DLD1 (cell line): Measurements from ENCODE around the gene CENPA.
"Not testable (repeated sequence)": the region's sequence is repeated elsewhere in the genome, so short reads cannot be mapped to it uniquely, and the experiment has no call there.

Source experiments
- in situ Hi-C: cut with HindIII; loops from 2 replicates; pipeline ENCODE4 v1.10.0; 2017; ENCODE audit warnings: low sequenced_read_pairs

CENPA gene

DNA sequence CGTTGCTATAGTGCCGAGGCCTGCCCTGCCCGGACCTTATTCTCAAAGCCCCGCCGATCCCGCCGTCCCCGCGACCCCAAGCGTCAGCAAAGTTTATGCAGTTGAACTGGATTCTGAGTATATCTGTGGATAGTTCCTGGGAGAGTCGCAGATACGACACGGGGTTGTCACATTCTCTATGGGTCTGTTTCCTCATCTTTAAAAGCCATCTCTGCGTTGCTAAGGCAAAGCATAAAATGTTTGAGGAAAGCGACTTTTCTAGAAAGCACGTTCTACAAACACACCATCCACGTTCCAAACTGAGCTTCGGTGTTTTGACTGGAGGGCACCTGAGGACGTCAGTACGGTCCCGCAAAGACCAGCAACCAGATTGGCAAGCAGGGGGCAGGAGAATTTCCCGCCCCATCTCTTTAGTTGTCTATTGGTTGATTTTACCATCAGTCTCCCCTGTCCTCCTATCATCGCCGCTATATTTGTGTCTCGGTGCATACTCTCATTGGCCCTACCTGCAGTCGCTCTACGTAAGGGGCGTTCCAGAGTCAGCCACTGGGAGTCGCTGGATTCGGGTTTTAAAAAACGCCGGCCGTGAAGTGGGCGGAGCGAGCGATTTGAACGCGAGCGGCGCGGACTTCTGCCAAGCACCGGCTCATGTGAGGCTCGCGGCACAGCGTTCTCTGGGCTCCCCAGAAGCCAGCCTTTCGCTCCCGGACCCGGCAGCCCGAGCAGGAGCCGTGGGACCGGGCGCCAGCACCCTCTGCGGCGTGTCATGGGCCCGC lies at the start of gene CENPA:
CENPA (plus strand) TSS at position 626 of the 776 bp plus-strand sequence; CDS start at position 767, 141 bp downstream.
- in situ Hi-C loops: no loop called here

DNA sequence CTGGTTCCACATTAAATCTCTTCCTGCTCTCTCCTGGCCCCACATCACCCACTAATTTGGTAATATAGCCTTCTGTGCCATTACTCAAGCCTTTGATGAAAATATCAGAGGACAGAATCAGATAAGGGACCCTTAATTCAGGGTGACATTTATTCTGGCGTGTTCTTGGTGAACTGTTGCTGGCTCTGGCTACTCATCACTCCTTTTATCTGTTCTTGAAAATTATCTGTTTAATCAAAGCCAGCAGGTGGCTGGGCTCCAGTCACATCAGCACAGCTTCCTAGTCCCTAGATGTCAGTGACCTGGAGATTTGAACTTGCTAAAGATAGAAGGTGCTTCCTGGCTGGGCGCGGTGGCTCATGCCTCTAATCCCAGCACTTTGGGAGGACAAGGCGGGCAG lies 48.6 kb upstream of the CENPA start:
- in situ Hi-C loops: no loop called here

DNA sequence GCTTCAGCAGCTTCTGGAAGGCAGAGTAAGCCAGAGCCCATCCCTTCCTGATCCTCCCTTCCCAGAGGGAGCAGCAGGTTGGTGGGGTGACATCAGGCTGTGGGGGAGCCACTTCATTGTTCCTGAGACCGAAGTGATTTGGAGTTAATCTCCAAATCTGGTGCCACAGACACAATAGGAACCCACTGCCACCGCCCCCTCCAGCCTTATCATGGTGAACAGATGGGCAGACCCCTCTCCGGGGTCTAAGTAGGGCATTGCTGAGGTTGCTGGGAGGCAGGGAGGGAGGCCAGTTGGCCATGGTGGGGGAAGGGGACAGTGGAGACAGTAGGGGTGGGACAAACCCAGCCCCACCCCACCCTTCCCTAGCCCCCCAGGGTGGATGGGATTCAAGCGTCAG lies 47.4 kb upstream of the CENPA start:
- in situ Hi-C loops: no loop called here

DNA sequence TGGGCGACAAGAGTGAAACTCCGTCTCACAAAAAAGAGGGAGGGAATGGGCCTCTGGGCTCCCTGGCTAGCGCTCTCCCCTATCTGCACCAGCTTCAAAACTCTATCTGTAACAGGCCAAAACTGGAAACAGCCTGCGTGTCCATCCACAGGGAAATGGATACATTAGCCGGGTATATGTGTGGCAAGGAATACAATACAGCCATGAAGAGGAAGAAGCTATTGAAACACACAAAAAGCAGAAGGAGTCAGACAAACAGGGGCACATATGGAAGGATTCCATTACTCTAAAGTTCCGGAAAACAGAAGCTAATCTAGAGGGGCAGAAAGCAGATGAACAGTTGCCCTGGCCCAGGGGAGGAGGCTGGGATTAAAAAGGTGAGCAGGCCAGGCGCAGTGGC lies 46.3 kb upstream of the CENPA start:
- in situ Hi-C loops: no loop called here

DNA sequence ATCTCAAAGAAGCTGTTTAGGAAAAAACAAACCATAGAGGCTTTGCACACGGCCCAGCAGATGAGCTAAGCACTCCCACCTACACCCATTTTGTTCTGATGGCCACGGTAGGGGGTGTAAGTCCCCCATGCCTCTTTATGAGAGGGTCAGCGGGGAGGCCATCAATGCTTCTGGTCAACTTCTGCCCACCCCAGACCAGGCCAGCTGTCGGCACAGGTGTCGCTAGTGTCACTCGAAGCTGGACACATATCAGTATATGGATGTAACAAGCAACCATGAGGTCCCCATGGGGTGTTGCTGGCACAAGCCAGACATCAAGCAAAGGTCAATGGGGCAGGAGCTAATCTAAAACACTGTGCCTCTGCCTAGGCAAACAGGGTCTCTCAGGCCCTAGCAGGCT lies 45.5 kb upstream of the CENPA start:
- in situ Hi-C loops: no loop called here

DNA sequence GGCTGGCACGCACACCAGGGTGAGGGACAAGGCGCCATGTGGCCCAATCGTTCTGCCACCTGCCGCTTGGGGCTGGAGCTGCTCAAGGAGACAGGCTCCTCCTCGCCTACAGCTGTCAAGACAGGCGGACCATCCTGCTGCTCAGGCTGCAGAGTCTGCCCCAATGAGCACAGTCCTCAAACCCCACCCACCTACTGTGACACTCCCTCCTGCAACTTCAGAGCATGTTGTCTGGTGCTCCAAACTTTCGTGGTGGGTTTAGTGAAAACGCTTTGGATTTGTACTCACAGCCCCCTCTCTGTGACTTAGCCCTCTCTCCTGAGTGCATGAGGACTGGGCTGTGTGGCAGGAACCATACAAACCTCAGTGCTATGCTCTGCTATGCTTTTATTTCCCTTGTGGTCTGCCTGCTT lies 45.0 kb upstream of the CENPA start:
- in situ Hi-C loops: no loop called here

DNA sequence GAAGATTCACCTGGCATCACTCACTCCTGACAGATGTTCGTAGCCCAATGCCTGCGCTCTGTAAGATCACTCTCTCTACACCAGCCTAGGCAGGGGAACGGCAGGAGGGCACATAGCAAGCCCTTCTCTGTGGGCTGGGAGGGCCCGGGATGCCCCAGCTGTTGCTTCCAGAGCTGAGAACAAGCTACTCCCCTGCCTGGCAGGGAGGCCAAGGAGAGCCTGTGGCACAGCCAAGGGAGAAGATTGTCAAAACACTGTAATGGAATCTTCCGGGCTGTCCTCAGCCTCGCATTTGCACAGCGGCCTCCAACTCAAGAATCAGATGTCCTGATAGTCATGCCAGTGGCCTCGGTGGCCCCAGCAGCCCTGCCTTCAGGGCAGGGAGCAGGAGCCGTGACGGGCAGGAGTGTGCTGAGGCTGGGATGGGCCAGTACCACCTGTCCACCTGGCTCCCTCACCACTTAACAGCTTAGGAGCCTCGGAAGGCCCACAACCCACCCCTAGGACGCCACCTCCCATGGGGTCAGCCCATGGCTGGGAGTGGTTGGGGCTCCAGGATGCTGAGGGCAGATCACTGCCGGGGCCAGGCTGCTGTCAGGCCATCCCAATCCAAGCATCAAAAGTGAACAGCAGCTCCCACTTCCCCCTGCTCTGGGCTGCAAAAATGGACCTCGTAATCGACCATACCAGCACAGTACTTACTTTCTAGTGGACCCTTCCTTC lies 43.6 kb upstream of the CENPA start:
- in situ Hi-C loops: no loop called here

DNA sequence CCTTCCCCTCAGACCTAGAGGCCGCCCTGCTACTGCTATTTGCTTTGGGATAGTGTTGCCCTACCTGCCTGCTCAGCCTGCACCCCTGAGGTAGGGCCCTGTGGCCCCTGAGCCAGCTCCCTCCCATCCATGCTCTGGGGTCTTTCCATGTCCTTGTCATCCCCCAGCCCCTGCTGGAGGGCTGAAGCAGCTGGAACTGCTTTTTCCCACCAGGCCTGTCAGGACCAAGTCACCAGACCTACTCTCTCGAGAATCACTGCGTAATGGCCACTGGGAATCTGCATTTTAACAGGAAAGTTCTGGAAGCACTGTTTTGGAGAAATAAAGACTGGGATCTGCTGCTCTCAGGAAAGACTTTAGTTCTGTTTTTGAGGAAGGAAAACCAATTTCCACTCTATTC lies 42.0 kb upstream of the CENPA start:
- in situ Hi-C loops: no loop called here

DNA sequence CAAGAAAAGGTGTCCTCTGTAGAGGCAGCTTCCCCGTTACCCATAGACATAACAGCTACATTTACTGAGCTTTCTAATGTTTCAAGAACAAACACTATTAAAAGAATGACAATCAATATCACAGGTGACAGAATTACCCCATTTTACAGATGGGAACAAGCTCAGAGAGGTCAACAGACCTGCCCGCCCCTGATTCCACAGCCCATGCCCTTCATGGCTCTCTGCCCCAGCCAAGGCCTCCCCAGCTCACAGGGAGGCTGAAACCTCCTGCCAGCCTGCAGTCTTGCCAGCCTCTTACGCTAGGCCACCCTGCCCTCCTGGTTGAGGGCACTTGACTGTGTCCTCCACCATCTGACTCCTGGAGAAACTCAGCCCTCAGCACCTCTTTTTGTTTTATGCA lies 40.9 kb upstream of the CENPA start:
- in situ Hi-C loops: no loop called here

DNA sequence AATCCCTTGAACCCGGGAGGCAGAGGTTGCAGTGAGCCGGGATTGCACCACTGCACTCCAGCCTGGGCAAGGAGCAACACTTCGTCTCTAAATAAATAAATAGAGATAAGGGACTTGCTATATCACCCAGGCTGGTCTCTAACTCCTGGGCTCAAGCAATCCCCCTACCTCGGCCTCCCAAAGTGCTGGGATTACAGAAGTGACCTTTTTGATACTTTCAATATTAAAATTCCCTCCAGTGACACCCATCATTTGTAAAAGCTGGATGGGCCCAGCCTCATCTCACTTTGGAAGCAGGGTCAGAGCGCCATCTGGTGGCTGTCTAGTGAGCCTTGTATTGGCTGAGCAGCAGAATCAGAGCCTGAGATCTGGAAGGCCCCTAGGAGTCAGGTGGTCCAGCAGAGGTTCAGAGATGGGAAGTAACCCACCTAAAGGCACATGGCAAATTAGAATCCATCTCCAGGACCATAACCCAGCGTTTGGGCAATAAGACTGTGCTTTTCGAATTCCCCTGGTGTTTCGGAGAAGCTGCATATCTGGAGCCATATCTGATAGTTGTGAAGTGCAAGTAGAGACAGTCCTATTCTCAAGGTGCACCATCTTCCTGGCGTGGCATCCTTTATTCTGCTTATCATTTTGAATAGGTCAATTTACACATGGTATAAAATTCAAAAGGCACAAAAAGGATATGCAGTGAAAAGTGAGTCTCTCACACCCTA lies 40.1 kb upstream of the CENPA start:
- in situ Hi-C loops: no loop called here

DNA sequence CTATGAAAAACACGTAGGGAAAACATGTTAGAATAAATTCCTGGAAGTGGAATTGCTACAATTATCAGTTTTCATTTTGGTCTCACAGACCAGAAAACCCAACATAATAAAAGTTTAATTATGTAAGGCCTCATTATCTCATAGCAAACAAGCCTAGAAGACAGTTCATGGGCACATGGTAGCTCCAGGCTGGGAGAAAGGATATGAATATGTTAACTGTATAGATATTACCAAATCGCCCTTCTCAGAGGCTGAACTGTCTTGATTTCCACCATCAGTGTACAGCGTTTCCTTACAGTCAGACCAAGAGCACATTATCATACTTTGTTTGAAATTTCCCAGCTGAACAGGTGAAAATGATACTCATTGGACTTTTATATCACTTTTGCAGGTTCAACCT lies 38.9 kb upstream of the CENPA start:
- in situ Hi-C loops: no loop called here

DNA sequence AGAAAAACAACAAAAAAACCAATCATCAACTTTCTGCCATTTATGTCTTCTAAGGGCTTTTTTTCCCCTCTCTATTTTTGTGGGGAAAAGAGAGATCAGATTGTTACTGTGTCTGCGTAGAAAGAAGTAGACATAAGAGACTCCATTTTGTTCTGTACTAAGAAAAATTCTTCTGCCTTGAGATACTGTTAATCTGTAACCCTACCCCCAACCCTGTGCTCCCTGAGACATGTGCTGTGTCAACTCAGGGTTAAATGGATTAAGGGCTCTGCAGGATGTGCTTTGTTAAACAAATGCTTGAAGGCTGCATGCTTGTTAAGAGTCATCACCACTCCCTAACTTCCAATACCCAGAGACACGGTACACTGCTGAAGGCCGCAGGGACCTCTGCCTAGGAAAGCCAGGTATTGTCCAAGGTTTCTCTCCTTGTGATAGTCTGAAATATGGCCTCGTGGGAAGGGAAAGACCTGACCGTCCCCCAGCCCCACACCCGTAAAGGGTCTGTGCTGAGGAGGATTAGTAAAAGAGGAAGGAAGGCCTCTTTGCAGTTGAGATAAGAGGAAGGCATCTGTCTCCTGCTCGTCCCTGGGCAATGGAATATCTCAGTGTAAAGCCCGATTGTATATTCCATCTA lies 36.0 kb upstream of the CENPA start:
- in situ Hi-C loops: not testable (repeated sequence)

DNA sequence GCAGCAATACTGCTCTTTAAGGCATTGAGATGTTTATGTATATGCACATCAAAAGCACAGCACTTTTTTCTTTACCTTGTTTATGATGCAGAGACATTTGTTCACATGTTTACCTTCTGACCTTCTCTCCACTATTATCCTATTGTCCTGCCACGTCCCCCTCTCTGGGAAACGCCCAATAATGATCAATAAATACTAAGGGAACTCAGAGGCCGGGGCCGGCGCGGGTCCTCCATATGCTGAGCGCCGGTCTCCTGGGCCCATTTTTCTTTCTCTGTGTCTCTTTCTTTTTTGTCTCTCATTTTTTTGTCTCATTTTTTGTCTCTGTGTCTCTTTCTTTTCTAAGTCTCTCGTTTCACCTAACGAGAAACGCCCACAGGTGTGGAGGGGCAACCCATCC lies 35.4 kb upstream of the CENPA start:
- in situ Hi-C loops: not testable (repeated sequence)

DNA sequence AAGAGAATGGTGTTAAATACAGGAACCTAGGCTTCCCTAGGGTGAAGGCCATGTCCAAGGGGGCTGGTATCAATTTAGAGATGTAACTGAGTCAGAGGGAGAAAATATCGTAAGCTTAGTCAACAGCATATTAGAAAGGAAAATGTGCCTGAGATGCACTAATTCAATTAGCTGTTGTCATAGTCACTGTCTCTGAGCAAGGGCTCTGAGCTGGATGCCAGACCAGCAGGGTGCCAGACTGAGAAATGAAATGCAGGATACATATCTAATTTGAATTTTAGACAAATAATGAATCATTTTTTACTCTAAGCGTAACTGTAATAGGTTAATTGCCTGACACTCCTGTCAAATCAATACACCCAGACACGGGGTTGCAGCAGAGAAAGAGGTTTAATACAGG lies 33.2 kb upstream of the CENPA start:
- in situ Hi-C loops: no loop called here

DNA sequence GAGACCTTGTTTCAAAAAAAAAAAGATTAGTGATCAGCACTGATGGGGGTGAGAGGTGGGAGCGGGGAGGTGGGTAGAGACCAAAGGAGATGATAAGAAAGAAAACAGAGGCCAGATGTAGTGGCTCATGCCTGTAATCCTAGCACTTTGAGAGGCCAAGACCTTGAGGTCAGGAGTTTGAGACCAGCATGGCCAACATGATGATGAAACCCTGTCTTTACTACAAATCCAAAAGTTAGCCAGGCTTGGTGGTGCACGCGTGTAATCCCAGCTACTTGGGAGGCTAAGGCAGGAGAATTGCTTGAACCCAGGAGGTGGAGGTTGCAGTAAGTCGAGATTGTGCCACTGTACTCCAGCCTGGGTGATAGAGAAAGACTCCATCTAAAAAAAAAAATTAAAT lies 31.3 kb upstream of the CENPA start:
- in situ Hi-C loops: no loop called here

DNA sequence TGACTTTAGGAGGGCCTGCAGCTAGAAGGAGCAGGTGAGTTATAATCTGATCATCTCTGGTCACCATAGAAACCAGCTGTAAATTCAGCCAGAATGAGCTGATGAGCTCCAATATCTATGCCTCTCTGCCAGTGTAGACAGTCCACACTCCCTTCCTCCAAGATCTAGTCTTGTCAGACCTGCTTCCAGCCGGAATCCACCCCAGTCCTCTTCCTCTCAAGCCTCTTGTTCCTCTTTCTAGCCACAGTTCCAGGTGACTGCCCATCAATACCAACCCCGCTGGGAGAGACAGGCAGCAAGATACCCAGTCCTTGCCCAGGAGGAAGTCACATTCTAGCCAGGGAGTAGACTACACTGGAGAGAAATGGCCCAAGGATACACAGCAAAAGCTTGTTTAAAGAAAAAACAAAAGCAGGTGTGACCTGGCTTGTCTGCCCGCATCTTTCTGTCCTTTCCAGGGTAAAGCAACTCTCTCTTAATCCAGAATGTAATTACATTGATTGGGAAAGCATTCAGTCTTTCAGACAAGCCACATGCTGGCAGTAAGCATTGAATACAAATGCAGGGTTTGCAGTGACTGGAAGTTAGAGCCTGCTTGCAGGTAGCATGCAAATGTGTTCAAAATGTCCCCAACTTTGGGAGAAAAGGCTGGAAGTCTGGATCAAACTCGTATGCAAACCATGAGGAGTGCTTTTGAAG lies 30.7 kb upstream of the CENPA start:
- in situ Hi-C loops: no loop called here

DNA sequence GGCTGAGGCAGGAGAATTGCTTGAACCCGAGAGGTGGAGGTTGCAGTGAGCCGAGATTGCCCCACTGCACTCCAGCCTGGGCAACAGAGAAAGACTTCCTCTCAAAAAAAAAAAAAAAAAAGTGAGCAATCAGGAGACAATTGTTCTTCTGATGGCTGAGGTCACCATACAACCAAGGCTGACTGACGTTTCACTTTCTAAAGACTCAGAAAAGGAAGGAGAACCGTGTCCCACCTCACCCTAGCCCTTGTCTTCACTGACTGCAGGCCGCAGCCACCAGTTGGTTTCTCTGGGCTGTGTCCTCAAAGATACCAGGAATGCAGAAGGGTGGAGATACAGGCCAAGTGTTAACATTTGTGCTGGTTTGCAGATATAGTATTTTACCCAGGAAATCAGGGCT lies 29.5 kb upstream of the CENPA start:
- in situ Hi-C loops: no loop called here

DNA sequence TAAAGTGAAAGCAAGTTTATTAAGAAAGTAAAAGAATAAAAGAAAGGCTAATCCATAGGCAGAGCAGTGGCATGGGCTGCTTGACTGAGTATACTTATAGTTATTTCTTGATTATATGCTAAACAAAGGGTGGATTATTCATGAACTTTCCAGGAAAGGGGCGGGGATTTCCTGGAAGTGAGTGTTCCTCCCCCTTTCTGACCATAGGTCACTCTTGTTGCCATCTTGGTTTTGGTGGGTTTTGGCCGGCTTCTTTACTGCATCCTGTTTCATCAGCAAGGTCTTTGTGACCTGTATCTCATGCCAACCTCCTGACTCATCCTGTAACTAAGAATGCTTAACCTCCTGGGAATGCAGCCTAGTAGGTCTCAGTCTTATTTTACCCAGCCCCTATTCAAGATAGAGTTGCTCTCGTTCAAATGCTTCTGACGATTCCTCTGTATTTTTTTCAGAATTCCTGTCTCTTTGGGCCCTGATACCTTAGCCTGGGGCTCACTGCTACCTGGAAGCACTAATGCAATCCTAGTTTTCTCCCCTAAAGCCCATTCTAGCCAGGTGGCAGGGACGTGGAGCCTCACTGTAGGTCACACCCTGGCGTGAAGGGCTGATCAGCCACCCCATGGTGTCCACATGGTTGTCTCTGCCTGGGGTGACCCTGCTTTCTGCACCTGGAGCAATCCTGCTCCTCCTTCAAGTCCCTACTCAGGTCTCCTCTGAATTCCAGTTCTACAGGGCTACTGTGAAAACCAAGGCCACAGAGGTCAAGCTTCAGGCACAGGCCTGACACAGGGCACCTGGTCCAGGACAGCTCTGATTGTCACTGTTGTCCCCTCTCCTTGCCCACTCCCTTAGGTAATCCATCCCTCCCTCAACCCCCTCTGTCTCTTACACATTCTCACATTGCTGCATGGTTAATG lies 27.7 kb upstream of the CENPA start:
- in situ Hi-C loops: no loop called here

DNA sequence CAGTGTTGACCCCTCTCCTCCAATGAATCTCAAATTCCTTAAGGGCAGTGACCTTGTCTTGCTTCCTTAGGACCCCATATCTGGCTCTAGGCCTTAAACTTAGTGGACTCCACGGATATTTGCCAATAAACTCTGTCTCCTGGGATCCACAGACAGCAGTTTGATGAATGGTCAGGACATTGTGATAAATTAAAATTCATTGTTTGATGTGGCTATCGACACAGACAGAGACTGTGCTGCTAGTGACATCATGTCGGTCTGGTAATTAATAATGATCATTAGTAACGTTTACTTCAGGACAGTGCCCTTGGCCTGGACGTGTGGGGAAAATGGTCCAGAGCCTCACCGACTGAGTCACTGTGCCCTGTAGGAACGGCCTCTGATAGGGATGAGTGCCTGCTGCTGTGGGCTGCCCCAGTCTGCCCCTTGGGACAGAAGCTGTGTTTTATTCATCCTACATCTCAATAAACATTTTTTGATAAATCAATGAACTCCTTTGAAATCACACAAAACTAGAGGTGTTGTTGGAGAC lies 27.0 kb upstream of the CENPA start:
- in situ Hi-C loops: no loop called here
